HFF-Myc (cell line): ENCODE results near the gene HDAC1.

ENCODE experiments used
- DNase-seq: peaks from one replicate; pipeline ENCODE4 v3.0.0-alpha.2; 2011; ENCODE audit warnings: low read depth; ENCODE audit errors: extremely low read depth
- H3K4me3 ChIP-seq: replicated peaks from 2 replicates; pipeline ENCODE4 v1.5.1; 2011; ENCODE audit warnings: low read depth, mild to moderate bottlenecking, control low read depth, low read length
- TF ChIP-seq, protein P1 (sequence below): IDR thresholded peaks from 2 replicates; pipeline ENCODE4 v1.5.1; 2012; ENCODE audit warnings: mild to moderate bottlenecking, low read depth, low read length, control low read depth; ENCODE audit errors: missing control alignments

HDAC1 gene

DNA sequence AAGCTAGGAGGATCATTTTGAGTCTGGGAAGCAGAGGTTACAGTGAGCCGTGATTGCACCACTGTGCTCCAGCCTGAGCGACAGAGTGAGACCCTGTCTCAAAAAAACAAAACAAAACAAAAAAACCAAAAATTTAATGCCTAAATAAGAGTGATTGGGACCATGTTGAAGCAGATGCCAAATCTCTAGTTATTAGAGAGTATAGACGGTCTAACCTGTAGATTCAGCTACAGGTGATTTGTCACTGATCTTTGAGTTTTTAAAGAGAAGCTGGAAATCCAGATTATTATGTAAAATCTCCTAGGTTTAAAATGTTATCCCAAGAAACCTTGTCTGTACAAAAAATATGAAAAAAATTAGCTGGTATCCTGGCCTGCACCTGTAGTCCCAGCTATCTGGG, 11.5 kb downstream of the HDAC1 start:
- no peak overlapping the region for H3K4me3 ChIP-seq
- no peak for DNase-seq
- TF ChIP-seq, protein P1, sequence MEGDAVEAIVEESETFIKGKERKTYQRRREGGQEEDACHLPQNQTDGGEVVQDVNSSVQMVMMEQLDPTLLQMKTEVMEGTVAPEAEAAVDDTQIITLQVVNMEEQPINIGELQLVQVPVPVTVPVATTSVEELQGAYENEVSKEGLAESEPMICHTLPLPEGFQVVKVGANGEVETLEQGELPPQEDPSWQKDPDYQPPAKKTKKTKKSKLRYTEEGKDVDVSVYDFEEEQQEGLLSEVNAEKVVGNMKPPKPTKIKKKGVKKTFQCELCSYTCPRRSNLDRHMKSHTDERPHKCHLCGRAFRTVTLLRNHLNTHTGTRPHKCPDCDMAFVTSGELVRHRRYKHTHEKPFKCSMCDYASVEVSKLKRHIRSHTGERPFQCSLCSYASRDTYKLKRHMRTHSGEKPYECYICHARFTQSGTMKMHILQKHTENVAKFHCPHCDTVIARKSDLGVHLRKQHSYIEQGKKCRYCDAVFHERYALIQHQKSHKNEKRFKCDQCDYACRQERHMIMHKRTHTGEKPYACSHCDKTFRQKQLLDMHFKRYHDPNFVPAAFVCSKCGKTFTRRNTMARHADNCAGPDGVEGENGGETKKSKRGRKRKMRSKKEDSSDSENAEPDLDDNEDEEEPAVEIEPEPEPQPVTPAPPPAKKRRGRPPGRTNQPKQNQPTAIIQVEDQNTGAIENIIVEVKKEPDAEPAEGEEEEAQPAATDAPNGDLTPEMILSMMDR = no peak

DNA sequence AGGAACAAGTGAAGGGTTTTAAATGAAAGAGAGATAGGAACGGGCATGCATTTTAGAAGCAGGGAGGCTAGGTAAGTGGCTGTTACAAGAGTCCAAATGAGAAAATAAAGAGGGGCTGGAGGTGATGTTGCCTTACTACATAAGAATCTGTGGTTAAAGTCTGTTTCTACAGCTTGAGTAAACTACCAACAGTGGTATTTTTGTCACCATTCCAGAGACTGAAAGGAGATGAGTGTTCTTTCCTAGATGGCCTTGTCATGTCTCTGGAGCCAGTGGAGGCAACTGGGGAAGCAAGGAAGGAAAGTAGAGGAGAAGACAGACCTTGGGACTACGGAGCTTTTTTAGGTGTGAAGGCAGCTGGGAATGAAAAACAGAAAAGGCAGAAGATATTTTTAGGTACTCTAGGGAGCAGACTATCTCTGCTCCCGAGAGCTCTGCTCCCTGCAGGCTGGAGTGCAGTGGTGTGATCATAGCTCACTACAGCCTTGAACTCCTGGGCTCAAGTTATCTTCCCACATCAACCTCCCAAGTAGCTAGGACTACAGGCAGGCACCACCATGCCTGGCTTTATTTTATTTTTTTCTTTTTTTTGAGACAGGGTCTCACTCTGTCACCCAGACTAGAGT, 12.2 kb downstream of the HDAC1 start:
- H3K4me3 ChIP-seq = no peak overlapping the region
- TF ChIP-seq, protein P1 = no peak
- no peak for DNase-seq

DNA sequence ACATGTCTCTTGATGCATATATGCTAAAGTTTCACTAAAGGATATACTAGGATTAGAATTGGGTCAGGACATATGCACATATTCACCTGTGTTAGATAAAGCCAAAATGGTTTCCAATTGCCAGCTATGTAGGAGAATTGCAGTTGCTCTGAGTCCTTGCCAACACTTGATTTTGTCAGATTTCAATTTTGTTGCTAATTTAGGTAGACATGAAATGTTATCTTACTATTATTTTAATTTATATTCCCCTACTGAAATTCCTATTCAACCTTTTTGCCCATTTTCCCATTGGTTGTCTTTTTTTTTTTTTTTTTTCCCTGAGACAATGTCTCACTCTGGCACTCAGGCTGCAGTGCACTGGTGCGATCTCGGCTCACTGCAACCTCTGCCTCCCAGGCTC, 13.4 kb downstream of the HDAC1 start:
- H3K4me3 ChIP-seq = no peak overlapping the region
- no peak for DNase-seq
- TF ChIP-seq, protein P1 = no peak

DNA sequence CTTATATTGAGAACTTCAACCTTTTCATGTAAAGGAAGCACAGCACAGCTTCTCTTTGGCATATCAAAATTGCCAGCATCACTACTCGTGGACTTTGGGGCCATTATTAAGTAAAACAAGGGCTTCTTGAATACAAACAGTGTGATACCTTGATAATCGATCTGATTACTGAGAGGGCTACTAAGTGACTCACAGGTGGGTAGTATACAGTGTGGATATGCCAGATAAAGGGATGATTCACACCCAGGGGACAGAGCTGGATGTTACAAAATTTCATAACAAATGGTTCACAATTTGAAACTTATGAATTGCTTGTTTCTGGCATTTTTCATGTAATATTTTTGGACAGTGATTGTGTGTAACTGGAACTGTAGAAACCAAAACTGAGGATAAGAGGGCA, 15.4 kb downstream of the HDAC1 start:
- TF ChIP-seq, protein P1 = no peak
- H3K4me3 ChIP-seq = no peak overlapping the region
- no peak for DNase-seq

DNA sequence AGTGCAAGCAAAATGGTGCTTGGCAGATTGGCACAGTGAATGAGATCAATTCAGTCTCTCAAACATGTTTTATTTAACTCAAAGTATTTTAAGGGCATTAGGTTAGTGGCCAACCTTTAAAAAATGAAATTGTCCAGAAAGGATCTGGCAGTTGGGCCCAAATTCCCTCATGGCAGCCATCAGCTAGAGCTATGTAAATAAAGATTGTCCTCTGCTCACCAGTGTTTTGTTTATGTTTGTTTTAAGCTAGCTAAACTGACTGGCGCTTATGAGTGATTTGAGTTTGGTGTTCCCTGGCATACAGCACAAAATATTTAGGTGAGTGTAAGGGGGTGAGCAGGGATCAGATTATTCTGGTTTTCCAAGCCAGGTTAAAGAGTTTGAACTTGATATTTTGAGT, 18.1 kb downstream of the HDAC1 start:
- DNase-seq = no peak
- TF ChIP-seq, protein P1 = no peak

DNA sequence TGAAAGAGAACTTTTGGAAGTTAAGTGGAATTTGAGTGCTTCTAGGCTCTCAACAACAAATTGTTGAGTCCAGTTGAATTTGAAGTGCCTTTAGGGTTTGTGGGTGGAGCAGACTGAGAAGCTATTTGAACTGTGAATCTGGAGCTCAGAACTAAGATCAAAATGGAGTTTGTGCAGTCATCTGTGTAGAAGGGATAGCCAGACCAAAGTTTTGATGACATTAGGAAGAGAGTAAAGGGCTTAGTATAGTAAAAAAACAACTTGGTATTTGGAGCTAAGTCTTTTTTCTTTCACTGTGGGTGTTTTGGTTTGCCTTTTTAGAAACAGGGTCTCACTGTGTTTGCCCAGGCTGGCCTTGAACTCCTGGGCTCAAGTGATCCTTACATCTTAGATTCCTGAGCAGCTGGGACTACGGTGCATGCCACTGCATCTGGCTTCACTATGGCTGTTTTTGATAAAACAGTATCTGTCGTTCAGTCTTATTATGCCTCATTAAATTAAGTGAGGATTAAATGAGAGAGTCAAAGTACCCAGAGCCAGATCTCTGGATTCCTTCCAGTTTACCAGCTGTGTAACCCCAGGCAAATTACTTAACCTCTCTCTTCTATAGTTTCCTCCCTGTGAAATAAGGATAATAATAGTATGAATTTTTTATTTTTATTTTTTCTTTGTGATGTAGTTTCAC, 20.0 kb downstream of the HDAC1 start:
- H3K4me3 ChIP-seq = no peak overlapping the region
- TF ChIP-seq, protein P1 = no peak
- DNase-seq = no peak

More for the DNA sequence above, 18.1 kb downstream of the HDAC1 start:
- no peak overlapping the region for H3K4me3 ChIP-seq
